HCT116 (cell line): Measurements from ENCODE around the gene MAN2A2. TPM values are rescaled to one million over a fixed set of nuclear protein-coding genes. Genes with fewer than 3 reads are reported as not detected.

Source experiments
- ATAC-seq: fragments of 200-7000 bp; cut with Tn5 transposase; 2 replicates; pipeline ENCODE4 v1.9.1; 2020; ENCODE audit warnings: mild to moderate bottlenecking, moderate library complexity
- BruUV-seq: library from RNA; stranded (reverse); fragments of 400-500 nt; replicated peaks from 2 replicates; lab custom pipeline; 2021; lab: Mats Ljungman, UMichigan
- CTCF ChIA-PET: fragments of 300-600 bp; sonication (Branson Sonifier 250); formaldehyde crosslinking; loops from one replicate; lab custom pipeline; 2021; ENCODE audit warnings: antibody characterized with exemption; lab: Charles Lee
- POLR2A ChIA-PET: fragments of 300-600, 350-600 bp; sonication (Branson Sonifier 250); formaldehyde crosslinking; loops from one replicate; lab custom pipeline; 2021; ENCODE audit warnings: antibody characterized with exemption; lab: Charles Lee
- RAD21 ChIA-PET, 2 experiments: fragments of 300-600 bp; sonication (Branson Sonifier 250); formaldehyde crosslinking; loops; one replicate each; lab custom pipeline; 2023; ENCODE audit warnings: low total read pairs in 2 of 2; ENCODE audit not compliant: uncharacterized antibody in 2 of 2, unreplicated experiment in 2 of 2, low non-redundant PET in 1 of 2; lab: Charles Lee
- DNase-seq: peaks from one replicate; pipeline ENCODE4 v3.0.0-alpha.2; 2010; ENCODE audit warnings: low read depth, low spot score
- H2AFZ ChIP-seq: fragments of 200-600 bp; shearing (Covaris generic), sonication (generic); 2 replicates; pipeline ENCODE4 v1.6.1; 2017; ENCODE audit warnings: low read depth, mixed run types, mixed read lengths, antibody characterized with exemption, low read length; ENCODE audit not compliant: poor library complexity, severe bottlenecking
- H3K27ac ChIP-seq: 2 replicates; pipeline ENCODE4 v1.5.1; 2012; ENCODE audit warnings: low read depth, low read length
- H3K27me3 ChIP-seq: fragments of 200-600 bp; sonication (generic); 2 replicates; pipeline ENCODE4 v1.6.1; 2016; ENCODE audit warnings: mixed run types, low read length, mixed read lengths; ENCODE audit not compliant: insufficient read depth
- H3K36me3 ChIP-seq, 2 experiments: fragments of 200-500 bp in 1 of 2; fragments of 200-600 bp in 1 of 2; sonication (Bioruptor generic) in 1 of 2; sonication (generic) in 1 of 2; 2 replicates each; pipeline versions ENCODE4 v1.5.1 to v1.6.1; 2014 to 2016; ENCODE audit warnings: low read length in 2 of 2, inconsistent platforms in 1 of 2, mixed read lengths in 1 of 2, mixed run types in 1 of 2; ENCODE audit not compliant: insufficient read depth in 2 of 2, control insufficient read depth in 1 of 2
- H3K4me1 ChIP-seq, 2 experiments: fragments of 200-600 bp in 1 of 2; sonication (generic) in 1 of 2; 2 replicates each; pipeline versions ENCODE4 v1.5.1 to v1.6.1; 2012 to 2017; ENCODE audit warnings: low read length in 2 of 2, inconsistent platforms in 1 of 2, mild to moderate bottlenecking in 1 of 2, mixed read lengths in 1 of 2, mixed run types in 1 of 2, moderate library complexity in 1 of 2; ENCODE audit not compliant: insufficient read depth in 2 of 2, control insufficient read depth in 1 of 2
- H3K4me2 ChIP-seq: fragments of 200-600 bp; sonication (generic); 2 replicates; pipeline ENCODE4 v1.6.1; 2017; ENCODE audit warnings: mixed run types, low read length, mixed read lengths
- H3K4me3 ChIP-seq, 2 experiments: fragments of 200-600 bp in 1 of 2; sonication (generic) in 1 of 2; replicated peaks in 1 of 2; 2 replicates each; pipeline ENCODE4 v1.5.1; 2011 to 2016; ENCODE audit warnings: low read length in 2 of 2, control low read depth in 1 of 2, low read depth in 1 of 2, mild to moderate bottlenecking in 1 of 2, mixed read lengths in 1 of 2, mixed run types in 1 of 2
- H3K79me2 ChIP-seq: fragments of 200-600 bp; sonication (generic); 2 replicates; pipeline ENCODE4 v1.6.1; 2017; ENCODE audit warnings: mild to moderate bottlenecking, mixed run types, low read length, moderate library complexity, mixed read lengths; ENCODE audit not compliant: insufficient read depth
- H3K9ac ChIP-seq: fragments of 200-600 bp; sonication (generic); 2 replicates; pipeline ENCODE4 v1.6.1; 2016; ENCODE audit warnings: low read length, mixed read lengths
- H3K9me2 ChIP-seq: fragments of 200-600 bp; sonication (generic), shearing (Covaris generic); 2 replicates; pipeline ENCODE4 v1.6.1; 2017; ENCODE audit warnings: mixed run types, mild to moderate bottlenecking, moderate library complexity; ENCODE audit not compliant: insufficient read depth
- H3K9me3 ChIP-seq, 2 experiments: fragments of 200-500 bp in 1 of 2; fragments of 200-600 bp in 1 of 2; sonication (Bioruptor generic) in 1 of 2; sonication (generic) in 1 of 2; 2 replicates each; pipeline ENCODE4 v1.6.1; 2014 to 2017; ENCODE audit warnings: low read length in 2 of 2, mixed read lengths in 2 of 2, inconsistent platforms in 1 of 2, low read depth in 1 of 2, mild to moderate bottlenecking in 1 of 2, mixed run types in 1 of 2, moderate library complexity in 1 of 2; ENCODE audit not compliant: control insufficient read depth in 1 of 2, insufficient read depth in 1 of 2
- H4K20me1 ChIP-seq: fragments of 200-600 bp; sonication (generic), shearing (Covaris generic); 2 replicates; pipeline ENCODE4 v1.6.1; 2017; ENCODE audit warnings: mixed run types, mild to moderate bottlenecking, moderate library complexity; ENCODE audit not compliant: insufficient read depth
- CBX3 ChIP-seq: IDR thresholded peaks from 2 replicates; pipeline ENCODE4 v1.6.1; 2012; ENCODE audit warnings: low read depth
- CEBPB ChIP-seq: IDR thresholded peaks from 2 replicates; pipeline ENCODE4 v1.6.1; 2012; ENCODE audit warnings: low read depth
- CTCF ChIP-seq, 3 experiments: fragments of 200-600 bp in 1 of 3; sonication (generic) in 1 of 3; IDR thresholded peaks in 2 of 3; conservative IDR thresholded peaks in 1 of 3; 2 replicates each; pipeline ENCODE4 v1.5.1; 2012 to 2017; ENCODE audit warnings: low read depth in 2 of 3, low read length in 2 of 3, antibody characterized with exemption in 1 of 3, borderline replicate concordance in 1 of 3, control low read depth in 1 of 3, mild to moderate bottlenecking in 1 of 3, mixed read lengths in 1 of 3, mixed run types in 1 of 3, moderate library complexity in 1 of 3; ENCODE audit not compliant: insufficient read depth in 1 of 3
- EGR1 ChIP-seq: IDR thresholded peaks from 2 replicates; pipeline ENCODE4 v1.6.1; 2012; ENCODE audit warnings: low read depth
- ELF1 ChIP-seq: IDR thresholded peaks from 2 replicates; pipeline ENCODE4 v1.6.1; 2012; ENCODE audit warnings: low read depth, borderline replicate concordance
- EZH2 ChIP-seq: fragments of 200-600 bp; sonication (generic); IDR thresholded peaks from 2 replicates; pipeline ENCODE4 v1.6.1; 2017; ENCODE audit warnings: antibody characterized with exemption, mixed run types
- JUND ChIP-seq: IDR thresholded peaks from 2 replicates; pipeline ENCODE4 v1.6.1; 2012
- POLR2A ChIP-seq: IDR thresholded peaks from 2 replicates; pipeline ENCODE4 v1.7.0; 2011; ENCODE audit warnings: borderline replicate concordance; ENCODE audit not compliant: insufficient read depth, insufficient read length; ENCODE audit errors: extremely low read depth
- POLR2AphosphoS5 ChIP-seq: IDR thresholded peaks from 2 replicates; pipeline ENCODE4 v1.6.1; 2011; ENCODE audit warnings: mild to moderate bottlenecking, low read depth, low read length, moderate library complexity
- SIN3A ChIP-seq: IDR thresholded peaks from 2 replicates; pipeline ENCODE4 v1.6.1; 2012; ENCODE audit warnings: low read depth
- SP1 ChIP-seq: IDR thresholded peaks from 2 replicates; pipeline ENCODE4 v1.6.1; 2012; ENCODE audit warnings: low read depth
- SRF ChIP-seq: IDR thresholded peaks from 2 replicates; pipeline ENCODE4 v1.6.1; 2012; ENCODE audit warnings: low read depth
- TCF7L2 ChIP-seq: IDR thresholded peaks from 2 replicates; pipeline ENCODE4 v1.7.0; 2011; ENCODE audit warnings: borderline replicate concordance, inconsistent platforms; ENCODE audit not compliant: insufficient read depth, insufficient read length; ENCODE audit errors: extremely low read depth
- YY1 ChIP-seq: IDR thresholded peaks from 2 replicates; pipeline ENCODE4 v1.6.1; 2011; ENCODE audit warnings: low read length, low read depth, moderate library complexity, mild to moderate bottlenecking; ENCODE audit not compliant: insufficient replicate concordance; ENCODE audit errors: extremely low read depth
- ZNF274 ChIP-seq: fragments of 200-500 bp; sonication (Bioruptor generic); IDR thresholded peaks from 2 replicates; pipeline ENCODE4 v1.6.1; 2014; ENCODE audit warnings: mild to moderate bottlenecking, low read depth, low read length, inconsistent platforms
- intact Hi-C: fragments of 100-400 bp; cut with micrococcal nuclease; formaldehyde crosslinking; loops from 2 replicates; pipeline ENCODE4 v1.10.0; 2022
- total RNA-seq: library from RNA; stranded (reverse); gene quantifications from one replicate; pipeline ENCODE4 v1.2.1, GENCODE V29; 2021; ENCODE audit not compliant: unreplicated experiment
- TF ChIP-seq, protein P1 (sequence below): IDR thresholded peaks from 2 replicates; pipeline ENCODE4 v1.6.1; 2012
- TF ChIP-seq, protein P2 (sequence below): IDR thresholded peaks from 2 replicates; pipeline ENCODE4 v1.6.1; 2012; ENCODE audit warnings: low read depth
- TF ChIP-seq, protein P3 (sequence below): IDR thresholded peaks from 2 replicates; pipeline ENCODE4 v1.6.1; 2011; ENCODE audit warnings: mild to moderate bottlenecking, low read length, moderate library complexity; ENCODE audit not compliant: insufficient replicate concordance; ENCODE audit errors: extremely low read depth

MAN2A2 gene
- total RNA-seq, 1 experiment from 2014 or later = 44.9 TPM

GRCh38 chr15:90942354-90943120 lies 39.4 kb downstream of the MAN2A2 start:
- no peaks in the 10 kb centered on the region for H3K9me3 ChIP-seq
- H3K36me3 ChIP-seq = peaks cover 41 to 53% of the 10 kb centered on the region in 2 experiments
- POLR2A ChIA-PET = interaction anchor here (1.4 kb wide), 1 partner anchor 8 kb away, joined by 6 read pairs; the partner anchor contains the start of gene UNC45A
- no TSS peak for BruUV-seq
- no peak overlapping the region for H3K4me2 ChIP-seq
- no peak overlapping the region for H3K9ac ChIP-seq
- TF ChIP-seq SRF (no peak), EZH2 (no peak), POLR2AphosphoS5 (no peak), CBX3 (no peak), CTCF (IDR thresholded peaks at IDR 0.05 in 2 of 3, conservative IDR thresholded peaks at IDR 0.05 in 1 of 3; ENCODE audit: borderline replicate concordance in 1 of 3, insufficient read depth in 1 of 3, low read depth in 2 of 3, low read length in 2 of 3) (no peak), YY1 (no peak), EGR1 (no peak), CEBPB (no peak), SIN3A (no peak), JUND (no peak), ELF1 (no peak), ZNF274 (no peak), POLR2A (no peak), SP1 (no peak), TCF7L2 (no peak)
- TF ChIP-seq, protein P1, sequence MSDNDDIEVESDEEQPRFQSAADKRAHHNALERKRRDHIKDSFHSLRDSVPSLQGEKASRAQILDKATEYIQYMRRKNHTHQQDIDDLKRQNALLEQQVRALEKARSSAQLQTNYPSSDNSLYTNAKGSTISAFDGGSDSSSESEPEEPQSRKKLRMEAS = no peak
- TF ChIP-seq, protein P2, sequence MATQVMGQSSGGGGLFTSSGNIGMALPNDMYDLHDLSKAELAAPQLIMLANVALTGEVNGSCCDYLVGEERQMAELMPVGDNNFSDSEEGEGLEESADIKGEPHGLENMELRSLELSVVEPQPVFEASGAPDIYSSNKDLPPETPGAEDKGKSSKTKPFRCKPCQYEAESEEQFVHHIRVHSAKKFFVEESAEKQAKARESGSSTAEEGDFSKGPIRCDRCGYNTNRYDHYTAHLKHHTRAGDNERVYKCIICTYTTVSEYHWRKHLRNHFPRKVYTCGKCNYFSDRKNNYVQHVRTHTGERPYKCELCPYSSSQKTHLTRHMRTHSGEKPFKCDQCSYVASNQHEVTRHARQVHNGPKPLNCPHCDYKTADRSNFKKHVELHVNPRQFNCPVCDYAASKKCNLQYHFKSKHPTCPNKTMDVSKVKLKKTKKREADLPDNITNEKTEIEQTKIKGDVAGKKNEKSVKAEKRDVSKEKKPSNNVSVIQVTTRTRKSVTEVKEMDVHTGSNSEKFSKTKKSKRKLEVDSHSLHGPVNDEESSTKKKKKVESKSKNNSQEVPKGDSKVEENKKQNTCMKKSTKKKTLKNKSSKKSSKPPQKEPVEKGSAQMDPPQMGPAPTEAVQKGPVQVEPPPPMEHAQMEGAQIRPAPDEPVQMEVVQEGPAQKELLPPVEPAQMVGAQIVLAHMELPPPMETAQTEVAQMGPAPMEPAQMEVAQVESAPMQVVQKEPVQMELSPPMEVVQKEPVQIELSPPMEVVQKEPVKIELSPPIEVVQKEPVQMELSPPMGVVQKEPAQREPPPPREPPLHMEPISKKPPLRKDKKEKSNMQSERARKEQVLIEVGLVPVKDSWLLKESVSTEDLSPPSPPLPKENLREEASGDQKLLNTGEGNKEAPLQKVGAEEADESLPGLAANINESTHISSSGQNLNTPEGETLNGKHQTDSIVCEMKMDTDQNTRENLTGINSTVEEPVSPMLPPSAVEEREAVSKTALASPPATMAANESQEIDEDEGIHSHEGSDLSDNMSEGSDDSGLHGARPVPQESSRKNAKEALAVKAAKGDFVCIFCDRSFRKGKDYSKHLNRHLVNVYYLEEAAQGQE = no peak
- TF ChIP-seq, protein P3, sequence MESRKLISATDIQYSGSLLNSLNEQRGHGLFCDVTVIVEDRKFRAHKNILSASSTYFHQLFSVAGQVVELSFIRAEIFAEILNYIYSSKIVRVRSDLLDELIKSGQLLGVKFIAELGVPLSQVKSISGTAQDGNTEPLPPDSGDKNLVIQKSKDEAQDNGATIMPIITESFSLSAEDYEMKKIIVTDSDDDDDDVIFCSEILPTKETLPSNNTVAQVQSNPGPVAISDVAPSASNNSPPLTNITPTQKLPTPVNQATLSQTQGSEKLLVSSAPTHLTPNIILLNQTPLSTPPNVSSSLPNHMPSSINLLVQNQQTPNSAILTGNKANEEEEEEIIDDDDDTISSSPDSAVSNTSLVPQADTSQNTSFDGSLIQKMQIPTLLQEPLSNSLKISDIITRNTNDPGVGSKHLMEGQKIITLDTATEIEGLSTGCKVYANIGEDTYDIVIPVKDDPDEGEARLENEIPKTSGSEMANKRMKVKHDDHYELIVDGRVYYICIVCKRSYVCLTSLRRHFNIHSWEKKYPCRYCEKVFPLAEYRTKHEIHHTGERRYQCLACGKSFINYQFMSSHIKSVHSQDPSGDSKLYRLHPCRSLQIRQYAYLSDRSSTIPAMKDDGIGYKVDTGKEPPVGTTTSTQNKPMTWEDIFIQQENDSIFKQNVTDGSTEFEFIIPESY = no peak
- TF ChIP-seq, all 23 proteins: peak for 0
- ChIA-PET CTCF (no interaction called here), RAD21 (no interaction called here)
- no peaks in the 10 kb centered on the region for H3K27me3 ChIP-seq
- H3K4me1 ChIP-seq = no peaks in the 10 kb centered on the region
- no peak overlapping the region for H3K27ac ChIP-seq
- no peak for DNase-seq
- H3K9me2 ChIP-seq = no peaks in the 10 kb centered on the region
- intact Hi-C loops = no loop called here
- no peak for ATAC-seq
- H3K4me3 ChIP-seq = no peak overlapping the region
- H2AFZ ChIP-seq = no peak overlapping the region
- H3K79me2 ChIP-seq = 0 out of 2 replicates have a peak, but pooled peaks cover 3% of the 10 kb centered on the region
- no peaks in the 10 kb centered on the region for H4K20me1 ChIP-seq
